HS-27A (cell line): ENCODE measurements around the gene MAGOH.
"Not testable (repeated sequence)": the region's sequence is repeated elsewhere in the genome, so short reads cannot be mapped to it uniquely, and the experiment has no call there.

Source experiments
- DNase-seq: peaks from one replicate; pipeline ENCODE4 v3.0.0-alpha.2; 2012; ENCODE audit warnings: low read depth, missing footprints

Gene MAGOH

DNA sequence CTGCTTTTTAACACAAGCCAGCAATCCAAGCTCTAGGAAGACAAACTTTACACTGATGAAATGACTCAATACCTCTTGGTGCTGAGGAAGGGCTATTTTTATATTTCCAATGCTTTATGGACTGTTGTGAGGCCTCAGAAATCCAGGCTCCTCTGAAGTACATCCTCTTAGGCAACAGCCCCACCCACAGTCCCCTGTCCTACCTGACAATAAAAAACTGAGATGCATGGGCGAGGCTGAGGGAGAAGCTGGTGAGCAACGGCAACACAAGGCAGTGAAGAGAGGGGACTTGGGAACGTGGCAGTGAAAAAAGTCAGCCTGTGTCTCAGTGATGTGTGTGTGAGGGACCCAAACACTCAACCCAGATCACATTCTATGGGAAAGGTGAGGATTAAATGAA, 51.8 kb downstream of the MAGOH start:
- no peak for DNase-seq

DNA sequence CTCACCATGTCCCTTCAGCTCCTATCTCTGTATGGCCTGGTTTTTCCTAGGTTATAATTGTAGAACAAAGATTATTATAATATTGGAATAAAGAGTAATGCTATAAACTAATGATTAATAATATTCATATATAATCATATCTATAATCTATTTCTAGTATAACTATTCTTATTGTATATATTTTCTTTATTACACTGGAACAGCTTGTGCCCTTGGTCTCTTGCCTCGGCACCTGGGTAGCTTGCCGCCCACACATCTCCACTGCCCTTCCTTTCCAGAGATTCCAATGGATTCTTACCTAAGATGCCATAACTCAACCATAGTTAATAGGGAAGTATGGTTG, 52.4 kb downstream of the MAGOH start:
- not testable (repeated sequence) for DNase-seq

DNA sequence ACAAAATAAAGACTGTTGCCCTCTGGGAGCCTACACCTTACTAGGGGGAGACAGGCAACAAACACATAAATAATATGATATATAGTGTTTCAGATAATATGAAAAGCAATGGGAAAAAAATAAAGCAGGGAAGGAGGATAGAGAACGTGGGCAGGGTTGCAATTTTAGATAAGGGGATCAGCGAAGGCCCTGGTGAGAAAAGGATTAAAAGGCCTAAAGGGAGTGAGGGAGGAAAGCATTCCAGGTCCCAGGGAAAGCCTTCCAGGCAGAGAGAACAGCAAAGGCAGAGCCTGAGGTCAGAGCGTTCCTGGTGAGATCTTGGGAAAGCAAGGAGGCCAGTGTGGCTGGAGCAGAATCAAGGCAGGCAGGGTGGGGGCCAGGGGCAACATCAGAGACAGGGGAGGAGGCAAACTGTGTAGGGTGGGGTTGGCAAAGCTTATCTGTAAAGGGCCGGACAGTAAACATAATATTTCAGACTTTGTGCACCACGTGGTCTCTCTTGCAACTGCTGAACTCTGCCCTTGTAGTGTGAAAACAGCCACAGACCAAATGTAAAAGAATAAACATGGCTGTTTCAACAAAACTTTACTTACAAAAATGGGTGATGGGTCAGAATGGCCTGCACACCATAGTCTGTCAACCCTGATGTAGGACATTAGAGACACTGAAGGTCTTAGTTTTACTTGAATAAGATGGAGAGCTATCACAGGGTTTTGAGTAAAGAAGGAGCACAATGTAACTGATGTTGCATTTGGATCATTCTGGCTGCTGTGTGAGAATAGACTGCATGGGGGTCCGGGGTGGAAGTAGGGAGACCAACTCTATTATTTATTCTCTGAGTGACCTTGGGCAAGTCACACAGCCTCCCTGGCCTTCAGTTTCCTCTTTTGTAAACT, 55.0 kb downstream of the MAGOH start:
- no peak for DNase-seq

DNA sequence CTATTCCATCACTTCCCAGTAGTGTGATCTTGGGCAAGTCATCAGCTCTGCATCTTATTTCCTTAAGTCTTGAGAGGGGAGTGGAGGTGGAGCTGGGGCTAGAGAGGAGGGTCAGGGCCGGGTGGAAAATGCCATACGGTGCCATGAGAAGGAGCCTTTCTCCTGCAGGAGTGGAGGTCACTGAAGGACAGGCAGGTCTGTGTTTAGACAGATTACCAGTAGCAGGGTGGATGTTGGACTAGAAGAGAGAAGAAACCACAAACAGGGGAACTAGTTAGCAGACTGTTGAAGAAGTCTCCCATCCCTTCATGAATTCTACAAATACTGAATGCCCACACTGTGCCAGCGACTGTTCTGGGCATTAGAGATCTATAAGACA, 55.6 kb downstream of the MAGOH start:
- no peak for DNase-seq

DNA sequence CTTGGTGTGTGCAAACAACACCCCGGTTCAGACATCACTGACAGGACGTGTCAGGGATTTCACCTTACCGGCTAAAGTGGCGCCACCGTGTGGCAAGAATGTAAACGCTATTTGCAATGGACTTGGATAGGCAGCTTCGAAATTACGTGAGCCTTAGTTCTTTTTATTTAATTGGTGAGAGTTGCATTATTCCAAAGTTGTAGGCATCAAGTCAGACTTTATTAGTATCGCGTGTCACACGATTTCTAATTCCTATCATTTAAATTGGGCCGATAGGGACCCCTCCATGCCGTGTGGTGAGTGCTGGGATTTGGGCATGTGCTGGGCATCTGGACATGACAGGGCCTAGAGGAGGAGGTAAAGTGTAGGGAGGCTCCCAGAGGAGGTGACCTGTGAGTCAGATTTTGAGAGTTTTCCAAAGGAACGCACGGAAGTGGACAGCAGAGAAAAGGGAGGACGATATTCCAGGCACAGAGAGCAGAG, 56.2 kb downstream of the MAGOH start:
- peak; percentile 64 for DNase-seq

DNA sequence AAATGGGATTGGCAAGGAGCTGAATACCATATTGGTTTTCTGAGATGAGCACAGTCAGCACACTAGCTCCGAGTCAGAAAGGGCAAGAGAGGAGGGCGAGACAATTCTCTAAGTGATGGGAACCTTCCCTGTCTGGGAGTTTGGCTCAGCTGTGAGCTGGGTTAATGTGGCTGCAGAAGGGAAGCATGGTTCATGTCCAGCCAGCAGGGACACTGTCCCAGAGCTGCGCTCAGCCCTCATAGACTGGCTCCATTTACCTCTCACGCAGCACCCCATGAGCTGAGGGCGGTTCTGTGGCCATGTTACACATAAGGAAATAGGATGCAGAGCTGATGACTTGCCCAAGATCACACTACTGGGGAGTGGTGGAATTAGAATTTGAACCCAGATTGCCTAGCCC, 57.4 kb downstream of the MAGOH start:
- DNase-seq = no peak

DNA sequence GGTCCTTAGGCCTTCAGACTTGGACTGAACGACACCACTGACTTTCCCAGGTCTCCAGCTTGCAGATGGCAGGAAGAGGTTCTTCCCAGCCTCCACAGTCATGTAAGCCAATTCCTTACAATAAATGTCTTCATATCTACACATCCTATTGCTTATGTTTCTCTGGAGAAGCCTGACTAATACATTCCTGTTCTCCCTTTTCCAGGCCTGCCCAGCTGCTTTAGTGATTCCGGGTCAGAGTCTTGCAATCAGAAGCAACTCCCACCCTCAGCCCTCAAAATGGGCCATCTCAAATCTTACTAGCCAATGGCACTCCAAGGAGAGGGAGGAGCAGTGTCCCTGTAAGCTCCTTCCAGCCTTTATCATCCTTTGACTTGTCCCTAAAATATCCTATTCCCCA, 58.1 kb downstream of the MAGOH start:
- no peak for DNase-seq
